Measurements from ENCODE around the gene COL4A6.

The COL4A6 gene

DNA sequence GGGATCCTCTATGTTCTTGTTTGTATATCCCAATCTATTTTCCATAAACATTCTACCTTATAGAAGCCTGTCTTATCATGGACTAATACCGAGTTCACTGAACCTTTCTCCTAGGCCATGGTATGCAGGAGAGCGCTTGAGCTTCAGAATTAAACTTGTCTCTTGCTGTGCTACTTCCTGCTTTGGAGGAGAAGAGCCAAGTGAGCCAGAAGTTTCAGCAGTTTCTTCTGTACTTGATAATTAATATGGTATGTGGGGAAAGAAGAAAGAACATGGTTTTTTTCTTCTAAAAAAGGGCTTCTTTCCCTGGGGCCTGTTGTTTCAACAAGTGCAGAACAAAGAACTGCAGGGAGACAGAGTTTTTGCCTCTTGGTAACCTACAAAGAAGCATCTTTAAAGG, 173.8 kb downstream of the COL4A6 start:
- no peak for DNase-seq

DNA sequence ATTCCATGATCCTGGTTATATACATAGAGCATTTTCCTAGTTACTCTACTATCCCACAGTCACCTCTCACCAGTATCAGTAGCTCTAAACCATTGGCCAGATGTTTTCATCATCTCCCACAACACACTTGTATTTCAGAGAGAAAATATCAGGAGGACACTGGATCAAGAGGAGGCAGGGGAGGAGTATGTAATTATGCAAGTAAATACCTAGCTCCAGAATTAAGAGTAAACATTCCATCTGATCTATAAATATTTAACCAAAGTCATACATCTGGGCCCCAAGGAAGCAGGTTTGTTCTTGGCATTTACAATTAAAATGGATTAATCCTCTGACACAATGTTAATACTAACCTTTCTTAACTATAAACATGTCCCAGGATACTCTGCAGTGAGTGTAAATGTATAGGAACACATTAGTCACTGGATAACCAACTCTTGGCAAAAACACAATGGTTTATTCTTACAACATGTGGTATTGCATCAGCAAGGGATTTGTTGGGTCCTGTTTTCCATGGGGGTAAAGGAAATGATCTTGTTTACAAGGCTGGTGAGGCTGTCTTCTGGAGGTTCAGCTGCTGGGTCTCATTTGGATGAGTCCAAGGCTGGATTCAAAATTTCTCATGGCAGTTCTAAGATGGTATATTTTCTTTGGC, 176.5 kb downstream of the COL4A6 start:
- DNase-seq, result no peak

DNA sequence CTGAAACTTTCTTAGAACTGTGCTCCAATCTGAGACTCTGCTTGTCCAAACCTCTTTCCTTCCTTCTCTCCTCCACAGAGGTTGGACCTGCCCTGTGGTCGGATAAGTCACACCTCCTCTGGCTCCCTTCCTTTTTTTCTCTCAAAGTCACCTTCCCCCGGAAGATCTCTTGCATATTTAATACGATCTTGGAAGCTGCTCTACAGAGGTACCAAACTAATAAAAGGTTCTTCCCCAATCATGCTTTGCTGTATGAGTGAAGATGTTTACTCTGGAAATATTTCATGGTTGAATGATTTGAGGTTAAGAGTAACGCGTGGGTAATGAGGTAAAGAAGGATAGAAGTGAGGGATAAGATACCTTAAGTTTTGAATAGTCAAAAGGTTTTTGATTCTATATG, 180.7 kb downstream of the COL4A6 start:
- no peak for DNase-seq

DNA sequence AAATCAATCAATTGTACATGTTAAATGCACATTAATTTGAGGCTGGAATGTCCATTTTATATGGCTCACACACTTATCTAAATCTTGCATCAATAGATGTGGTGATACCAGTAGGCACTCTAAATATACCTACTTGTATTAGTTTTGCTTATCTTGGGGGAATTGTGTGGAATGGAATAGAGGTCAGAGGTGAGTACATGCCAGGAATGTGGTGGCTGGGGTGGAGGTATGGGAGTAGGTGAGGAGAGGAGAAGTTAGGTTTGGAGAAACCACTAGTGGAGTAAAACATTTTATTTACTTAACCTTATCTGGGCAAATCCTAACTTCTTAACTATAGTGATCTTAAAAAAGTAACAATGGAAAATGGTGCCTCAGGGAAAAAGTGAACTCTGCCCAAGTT, 183.6 kb downstream of the COL4A6 start:
- no peak for DNase-seq

DNA sequence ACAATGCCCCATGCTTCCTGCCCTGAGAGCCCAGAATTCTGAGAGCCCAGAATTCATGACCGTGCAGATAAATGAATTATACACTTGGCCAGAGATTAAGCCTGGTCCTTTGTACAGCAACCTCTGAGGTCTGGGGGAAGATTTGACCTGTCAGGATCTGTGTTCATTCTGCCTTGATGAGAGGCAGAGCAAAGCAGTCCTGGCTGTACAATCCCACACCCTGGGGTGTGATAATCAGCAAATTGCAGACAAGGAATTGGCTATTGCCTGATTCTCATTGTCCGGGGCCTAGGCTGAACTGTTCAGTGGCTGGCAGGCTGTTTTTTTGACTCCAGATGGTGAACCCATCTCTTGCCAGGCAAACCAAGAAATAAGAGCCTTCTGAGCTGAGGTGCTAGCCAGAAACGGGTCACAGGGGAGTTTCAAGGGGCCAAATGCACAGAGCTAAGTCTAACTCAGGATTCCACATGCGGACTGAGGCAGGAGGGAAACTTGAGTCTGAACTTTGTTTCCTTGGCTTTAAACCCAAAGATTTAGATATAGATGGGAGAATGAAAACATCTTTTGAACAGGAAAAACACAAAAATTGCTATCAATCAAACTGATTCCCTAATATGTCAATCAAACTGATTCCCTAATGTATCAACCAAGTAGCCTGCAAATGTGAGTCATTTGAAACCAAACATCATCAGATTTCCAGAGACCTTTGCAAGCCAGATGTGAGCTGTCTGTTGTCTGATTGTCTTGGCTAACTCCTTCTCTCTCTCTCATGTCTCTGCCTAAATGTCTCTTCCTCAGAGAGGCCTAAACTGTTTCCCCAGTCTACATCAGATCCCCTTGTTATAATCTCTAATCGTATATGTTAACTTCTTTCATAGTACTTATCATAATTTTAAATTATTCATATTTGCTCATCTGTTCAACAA, 187.3 kb downstream of the COL4A6 start:
- no peak for DNase-seq

DNA sequence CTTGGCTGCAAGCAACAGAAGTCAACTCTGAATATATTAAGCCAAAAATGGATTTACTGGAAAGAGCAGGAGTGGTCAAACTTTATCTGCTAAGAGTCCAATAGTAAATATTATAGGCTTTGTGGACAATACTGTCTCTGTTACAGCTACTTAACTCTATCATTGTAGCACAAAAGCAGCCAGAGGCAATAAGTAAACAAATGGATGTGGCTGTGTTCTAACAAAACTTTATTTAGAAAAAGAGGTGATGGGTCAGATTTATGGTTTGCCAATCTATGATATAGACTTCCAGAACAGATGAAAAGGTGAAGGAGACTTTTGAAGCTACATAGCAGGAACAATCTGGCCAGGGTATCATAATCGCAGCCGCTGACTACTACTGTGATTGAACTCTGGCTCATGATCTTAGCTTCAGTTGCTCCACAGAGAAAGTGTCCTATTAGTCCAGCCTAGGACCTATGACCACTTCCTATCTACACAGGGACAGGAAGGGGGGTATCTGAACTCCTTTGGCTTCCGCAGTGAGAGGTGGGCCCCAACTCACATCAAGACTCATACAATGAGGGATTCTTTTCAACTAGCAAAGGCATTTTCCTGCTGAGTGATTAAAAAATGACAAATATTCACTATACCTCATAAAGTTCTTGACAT, 191.8 kb downstream of the COL4A6 start:
- DNase-seq, result no peak

DNA sequence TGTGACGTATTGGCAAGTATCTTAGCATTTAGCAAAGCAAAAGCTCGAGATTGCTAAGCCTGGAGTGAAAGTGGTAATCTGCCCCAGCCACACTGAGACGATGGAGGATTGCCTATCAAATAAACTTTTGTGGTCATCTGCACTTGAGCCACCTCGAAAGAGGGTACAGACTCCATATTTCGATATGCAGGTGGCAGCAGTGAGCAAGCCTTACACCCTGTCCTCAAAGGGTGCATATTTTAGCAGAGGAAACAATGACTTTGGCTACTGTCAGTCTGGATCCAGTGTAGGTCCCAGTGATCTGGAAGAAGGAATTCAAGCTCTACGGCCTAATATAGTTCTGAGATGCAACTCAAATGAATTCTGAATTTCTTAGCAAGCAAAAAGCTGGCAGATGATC, 192.8 kb downstream of the COL4A6 start:
- no peak for DNase-seq

DNA sequence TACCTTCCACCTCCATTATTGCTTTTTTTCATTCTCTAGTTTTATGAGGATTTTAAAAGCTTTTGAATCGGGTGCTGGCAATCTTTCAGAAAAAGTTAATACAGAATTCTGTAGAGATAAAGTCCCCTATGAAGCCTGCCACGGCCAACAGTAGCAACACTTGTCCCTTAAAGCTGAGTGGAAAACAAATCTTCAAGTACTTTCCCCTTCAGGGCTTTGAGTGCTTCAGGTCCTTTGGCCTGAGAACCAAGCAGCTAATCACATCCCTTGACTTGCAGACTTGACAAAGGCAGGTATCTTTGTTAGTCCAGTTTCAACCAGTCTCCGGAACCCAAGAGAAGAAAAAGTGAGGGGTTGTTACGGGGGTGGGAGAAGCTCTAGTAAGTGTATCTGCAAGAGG, 202.2 kb downstream of the COL4A6 start:
- no peak for DNase-seq

DNA sequence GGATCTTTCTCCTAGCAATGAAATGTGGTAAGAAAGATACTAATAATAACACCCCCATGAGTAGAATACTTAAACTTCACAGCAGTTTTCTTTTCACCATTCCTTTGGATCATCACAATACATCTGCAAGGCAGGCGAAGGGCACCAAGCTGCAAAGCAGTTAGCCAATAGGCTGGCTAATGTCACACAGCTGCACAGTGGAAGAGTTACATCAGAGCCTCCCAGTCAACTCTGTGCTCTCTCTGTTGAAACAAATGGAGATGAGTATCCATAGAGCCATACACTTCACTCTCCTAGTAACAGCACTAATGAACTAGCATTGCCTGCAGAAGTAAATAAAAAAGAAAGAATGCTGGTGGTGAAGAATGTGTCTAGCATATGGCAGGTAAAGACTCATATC, 207.6 kb downstream of the COL4A6 start:
- DNase-seq, result no peak

DNA sequence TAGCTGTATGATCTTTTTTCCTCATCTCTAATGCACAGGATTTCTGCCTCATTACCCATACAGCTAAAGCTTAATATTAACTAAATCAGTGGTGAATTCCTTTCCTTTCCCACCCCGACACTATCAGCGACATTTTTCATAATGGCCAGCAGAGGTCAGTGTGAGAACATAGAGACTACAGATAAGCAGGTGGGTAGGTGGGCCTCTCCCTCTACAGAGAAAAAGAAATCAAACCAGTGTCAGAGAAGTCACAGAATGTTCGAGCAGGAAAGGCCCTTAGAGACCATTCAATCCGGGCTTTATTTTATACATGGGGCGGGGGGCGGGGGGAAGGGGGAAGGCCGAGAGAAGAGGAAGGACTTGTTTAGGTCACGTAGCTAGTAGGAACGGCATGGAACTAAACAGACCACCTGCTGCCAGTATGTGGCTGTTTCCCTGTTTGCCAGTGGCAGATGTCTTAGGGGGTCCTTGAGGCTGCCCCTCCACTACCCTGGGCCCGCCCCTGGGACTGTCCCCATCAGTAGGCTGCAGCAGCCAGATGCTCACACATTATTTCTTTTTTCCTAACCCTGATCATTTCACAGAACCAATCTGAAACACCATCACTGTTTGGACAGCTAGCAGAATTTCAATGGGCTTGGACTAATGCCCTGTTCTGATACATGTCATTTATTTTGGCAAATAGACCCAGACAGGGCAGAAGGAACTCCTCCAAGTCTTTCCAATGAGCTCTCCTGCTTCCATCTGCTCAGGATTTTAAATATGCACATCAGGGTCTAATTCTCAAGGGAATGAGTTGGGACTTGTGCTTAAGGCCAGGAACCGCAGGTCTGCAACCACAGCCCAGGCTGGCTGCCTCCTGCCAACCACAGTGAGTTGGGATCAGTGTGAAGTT, 213.2 kb downstream of the COL4A6 start:
- no peak for DNase-seq

DNA sequence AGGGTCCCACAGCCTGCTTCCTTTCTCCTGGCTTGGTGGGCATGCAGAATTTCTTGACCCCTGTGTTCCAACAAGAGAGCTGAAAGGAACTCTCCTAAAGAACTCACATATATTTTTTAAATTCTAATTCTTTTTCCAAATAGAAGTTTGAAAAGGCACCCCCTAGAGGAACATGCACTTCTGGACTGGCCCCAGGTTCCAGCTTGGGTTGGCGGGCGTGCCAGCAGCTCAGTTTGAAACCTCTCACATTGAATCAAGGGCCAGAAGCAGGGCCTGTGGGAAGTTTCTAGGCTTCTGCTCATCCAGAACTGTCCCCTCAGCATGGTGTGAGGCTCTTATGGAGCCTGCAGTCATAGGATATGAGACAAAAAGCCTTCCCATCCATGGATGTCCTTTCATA, 214.0 kb downstream of the COL4A6 start:
- DNase-seq, result no peak

DNA sequence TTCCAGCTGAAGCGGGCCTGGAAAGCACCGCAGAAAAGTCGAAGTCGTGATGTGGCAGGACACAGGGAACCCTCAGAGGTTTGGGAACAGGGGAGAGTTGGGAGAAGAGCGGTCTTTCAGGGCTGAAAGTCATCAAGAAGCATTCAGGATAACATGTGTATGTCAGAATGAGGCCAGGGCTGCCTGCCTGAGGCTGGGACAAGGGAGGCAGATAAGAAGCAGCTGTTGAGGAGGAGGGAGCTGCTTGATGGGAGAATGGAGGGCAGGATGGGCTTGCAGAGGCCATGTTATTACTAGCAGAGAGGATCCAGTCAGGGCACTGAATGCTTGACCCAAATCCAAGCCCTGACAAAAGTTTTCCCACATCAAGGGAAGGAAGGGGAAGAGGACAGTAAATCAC, 214.6 kb downstream of the COL4A6 start:
- no peak for DNase-seq

DNA sequence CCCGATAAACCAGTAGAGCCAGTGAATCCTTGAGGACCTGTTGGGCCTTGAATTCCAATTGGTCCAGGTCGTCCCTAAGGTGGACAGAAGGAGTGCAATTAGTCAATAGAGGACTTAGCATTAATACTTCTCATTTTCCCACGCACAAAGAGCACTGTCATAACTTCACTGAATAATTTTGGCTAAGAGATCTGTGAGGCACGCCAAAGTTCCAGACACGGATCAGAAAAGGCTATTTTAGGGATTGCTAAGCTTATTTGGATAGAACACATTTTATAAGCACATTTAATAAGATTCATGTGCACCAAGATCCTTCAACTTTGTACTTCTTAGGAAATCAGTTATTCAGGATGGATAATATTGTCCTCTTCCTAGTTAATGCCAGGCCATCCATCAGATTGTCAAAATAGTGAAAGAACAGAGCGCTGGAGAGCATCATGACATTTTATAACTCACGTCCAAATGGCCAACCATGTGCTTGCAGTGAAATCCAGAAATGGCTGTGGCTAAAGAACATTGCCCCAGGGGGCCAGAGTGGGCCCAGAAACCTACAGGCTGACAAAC, 216.8 kb downstream of the COL4A6 start:
- no peak for DNase-seq

DNA sequence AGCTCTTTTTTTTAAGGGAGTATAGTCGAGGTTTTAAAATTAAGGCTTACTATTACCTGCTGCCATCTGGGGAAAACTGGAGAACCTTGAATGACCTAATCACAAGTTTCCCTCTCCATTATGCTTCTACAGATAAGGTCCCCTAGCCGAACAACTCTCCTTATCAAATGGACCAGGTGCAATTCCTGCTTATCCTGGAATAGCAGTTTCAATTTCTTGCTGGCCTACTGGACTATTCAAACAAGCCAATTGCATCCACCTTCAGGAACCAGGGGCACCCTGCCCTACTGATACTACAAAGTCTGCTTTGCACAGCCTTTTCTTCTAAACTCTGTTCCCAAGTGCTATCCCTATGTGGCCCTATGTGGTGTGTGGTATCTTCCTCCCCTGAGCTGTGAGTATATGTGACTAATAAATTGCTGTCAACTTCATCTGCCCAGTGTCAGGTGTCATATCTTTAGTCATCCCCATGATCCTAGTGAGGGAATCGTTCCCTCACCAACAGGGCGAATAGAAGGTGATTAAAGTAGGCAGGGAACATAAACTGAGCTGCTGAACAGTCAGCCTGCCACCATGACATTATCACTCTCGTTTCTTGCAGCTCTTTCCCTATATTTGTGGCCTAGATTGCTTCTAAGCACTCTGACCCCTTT, 218.1 kb downstream of the COL4A6 start:
- no peak for DNase-seq

DNA sequence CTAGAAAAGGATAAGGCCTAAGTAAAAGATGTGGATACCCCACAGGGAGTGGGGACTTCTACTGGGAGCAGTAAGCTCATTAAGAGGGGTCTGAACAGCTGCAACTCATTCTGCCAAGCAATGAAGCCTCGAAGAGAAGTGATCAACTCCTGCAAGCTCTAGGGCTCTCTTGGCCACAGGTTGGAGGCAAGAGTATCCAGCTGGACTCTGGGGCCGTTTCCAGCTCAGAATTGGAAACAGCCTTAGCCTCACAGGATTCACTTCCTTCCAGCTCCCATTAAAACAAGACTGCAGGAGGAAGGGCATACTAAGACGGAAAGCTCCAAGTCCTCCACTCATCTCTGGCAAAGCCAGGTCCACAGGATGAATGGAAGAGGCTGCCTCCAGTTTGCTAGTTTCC, 220.3 kb downstream of the COL4A6 start:
- DNase-seq, result no peak

DNA sequence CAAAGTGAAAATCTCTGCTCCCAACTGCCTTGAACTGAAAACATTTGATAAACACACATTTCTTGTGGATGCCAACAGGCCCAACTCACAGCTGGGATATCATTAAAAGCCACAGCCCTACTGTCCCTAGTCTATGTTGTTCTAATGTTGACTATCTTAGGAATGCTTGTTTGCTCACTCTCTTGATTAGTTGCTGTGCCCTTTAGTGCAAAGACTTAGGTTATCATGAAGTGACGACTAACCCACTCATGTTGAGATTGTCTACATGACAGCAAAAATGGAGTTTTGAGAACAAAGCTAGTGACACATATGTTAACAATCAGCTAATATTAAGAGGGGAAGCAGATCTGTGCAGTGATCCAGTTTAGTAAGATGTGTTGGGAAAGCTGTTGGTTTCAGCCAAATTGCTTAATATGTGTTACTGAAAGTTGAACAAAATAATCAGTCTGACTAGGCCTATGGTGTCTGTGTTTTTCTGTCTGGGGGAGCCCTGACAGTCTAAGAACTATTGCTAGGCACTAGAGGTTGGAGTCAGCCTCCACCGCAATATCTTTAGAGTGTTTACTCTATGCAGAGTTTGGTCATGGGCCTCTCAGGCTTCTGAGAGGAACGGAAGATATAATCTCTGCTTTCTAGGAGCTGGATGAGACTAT, 221.2 kb downstream of the COL4A6 start:
- DNase-seq, result no peak

DNA sequence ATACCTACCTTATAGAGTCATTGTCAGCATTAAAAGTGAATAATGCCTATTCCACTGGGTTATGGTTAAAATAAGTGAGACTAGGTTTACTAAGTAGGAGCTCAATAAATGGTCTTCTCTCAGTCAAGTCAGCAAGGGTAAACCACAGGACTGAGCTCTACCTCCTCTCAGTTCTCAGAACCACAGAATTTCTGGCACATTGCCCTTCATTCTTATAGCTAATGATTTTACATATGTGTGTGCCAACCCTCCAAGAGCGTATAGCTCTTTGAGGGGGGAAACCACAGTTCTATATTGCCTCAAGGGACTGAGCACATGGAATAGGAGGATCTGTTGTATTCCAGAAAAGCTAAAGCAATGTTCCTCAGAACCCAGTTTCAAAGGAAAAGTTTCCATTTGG, 221.8 kb downstream of the COL4A6 start:
- no peak for DNase-seq

DNA sequence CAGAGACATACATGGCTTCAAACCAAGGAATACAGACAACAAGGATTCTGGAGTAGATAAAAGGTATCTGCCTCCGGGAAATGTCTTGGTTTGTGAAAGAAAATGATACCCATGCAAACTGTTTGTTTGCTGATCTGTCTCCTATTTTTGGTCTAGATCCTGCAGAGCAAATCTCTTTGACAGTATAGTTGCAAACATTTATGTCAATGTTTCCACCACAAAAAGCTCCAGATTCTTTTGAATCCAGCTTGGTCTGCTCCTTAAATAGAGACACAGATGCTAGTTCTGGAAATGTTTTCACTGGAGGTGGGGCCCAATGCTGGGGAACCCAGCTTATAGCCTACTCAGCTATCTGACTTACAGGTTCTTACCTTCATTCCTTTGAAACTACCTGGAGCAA, 226.9 kb downstream of the COL4A6 start:
- no peak for DNase-seq

DNA sequence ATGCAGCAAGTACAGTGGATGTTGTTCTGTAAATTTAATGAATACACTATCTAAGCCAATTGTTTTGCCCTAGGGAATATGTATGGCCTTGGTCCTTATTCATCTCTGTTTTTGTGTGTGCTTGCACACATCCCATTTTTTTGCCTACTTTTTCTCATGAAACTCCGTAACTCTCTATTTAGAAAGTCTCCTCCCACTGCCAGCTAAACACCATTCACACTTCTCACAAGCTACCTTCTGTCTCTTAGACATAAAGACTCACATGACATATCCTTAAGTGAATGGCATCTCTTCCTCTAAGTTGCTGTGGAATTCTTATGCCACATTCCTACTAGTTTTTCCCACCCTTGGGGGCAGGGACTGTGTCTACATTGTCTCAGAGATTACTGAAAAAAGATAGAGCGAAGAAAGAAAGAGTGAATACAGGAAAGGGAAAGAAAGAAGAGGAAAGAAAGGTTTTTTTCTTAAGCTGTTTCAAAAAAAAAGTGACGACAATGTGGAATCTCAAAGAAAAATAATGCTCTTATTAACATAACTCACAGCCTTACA, 229.1 kb downstream of the COL4A6 start:
- no peak for DNase-seq

DNA sequence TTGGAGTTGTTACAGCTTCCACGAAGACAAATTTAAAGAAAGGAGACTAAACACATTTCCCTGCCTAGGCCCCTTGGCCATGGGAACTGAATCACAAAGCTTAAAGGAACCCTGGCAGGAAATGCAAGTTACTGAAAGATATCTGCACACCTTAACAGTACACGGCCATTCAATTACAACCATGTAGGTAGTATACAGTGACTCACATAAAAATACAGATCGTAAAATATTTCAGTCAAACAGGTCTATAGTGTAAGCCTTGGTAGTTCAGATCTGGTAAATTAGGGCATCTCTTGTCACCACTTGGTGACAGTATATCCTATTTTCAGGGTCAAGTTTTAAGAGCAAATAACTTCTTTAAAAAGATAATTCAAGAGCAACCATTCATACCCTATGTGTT, 234.7 kb downstream of the COL4A6 start:
- no peak for DNase-seq

DNA sequence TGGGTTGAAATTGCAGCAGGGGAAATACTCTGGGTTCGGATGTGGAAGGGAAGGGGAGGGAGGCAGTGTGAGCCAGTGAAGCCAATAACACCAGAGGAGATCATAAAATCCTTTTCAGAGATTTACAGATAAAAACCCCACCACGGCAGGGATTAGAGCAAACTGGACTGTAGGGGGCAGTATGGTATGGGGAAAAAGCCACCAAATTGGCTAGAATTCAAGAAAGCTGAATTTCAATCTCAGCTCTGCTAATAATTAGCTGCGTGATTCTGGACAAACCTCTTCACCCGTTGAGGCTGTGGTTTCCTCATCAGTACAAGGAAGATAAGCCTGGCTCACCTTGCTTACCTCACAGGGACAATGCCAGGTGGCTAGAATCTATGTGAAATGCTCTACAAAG, 238.5 kb downstream of the COL4A6 start:
- no peak for DNase-seq

All from CD4-positive, alpha-beta T cell treated with Interferon gamma for 1 hour (primary cell).